Stomach (tissue), 9 donors: ENCODE data around the gene CCDC149. TPM values are rescaled to one million over a fixed set of nuclear protein-coding genes. Genes with fewer than 3 reads are reported as not detected.

Experiments used
- DNase-seq, 2 donors: peaks; one replicate each; pipeline versions ENCODE4 v3.0.0 to v3.0.0-alpha.2; 2013 to 2019
- H3K27ac ChIP-seq, 5 donors: fragments of 200-600 bp in 4 of 5; sonication (generic) in 4 of 5; one replicate each; pipeline ENCODE4 v1.5.1; 2013 to 2019; ENCODE audit warnings: mild to moderate bottlenecking in 1 of 5, moderate library complexity in 1 of 5
- H3K27me3 ChIP-seq, 3 donors: fragments of 200-600 bp; sonication (generic); one replicate each; pipeline ENCODE4 v1.5.1; 2017 to 2019; ENCODE audit warnings: mixed run types in 1 of 3
- H3K36me3 ChIP-seq, 4 donors: fragments of 200-600 bp; sonication (generic); 1 replicate in 3 of 4; 2 replicates in 1 of 4; pipeline ENCODE4 v1.5.1; 2016 to 2019
- H3K4me1 ChIP-seq, 4 donors: fragments of 200-600 bp; sonication (generic); one replicate each; pipeline ENCODE4 v1.5.1; 2016 to 2019
- H3K4me3 ChIP-seq, 4 donors: fragments of 200-600 bp; sonication (generic) in 3 of 4; one replicate each; pipeline ENCODE4 v1.5.1; 2016 to 2019; ENCODE audit warnings: mild to moderate bottlenecking in 1 of 4
- H3K9me3 ChIP-seq, 4 donors: fragments of 200-600 bp; sonication (generic); one replicate each; pipeline ENCODE4 v1.5.1; 2016 to 2019
- EP300 ChIP-seq: sonication (generic); formaldehyde crosslinking; IDR thresholded peaks from one replicate; pipeline ENCODE4 v1.6.1; 2017; ENCODE audit warnings: antibody characterized with exemption
- POLR2A ChIP-seq, 4 donors: fragments of 450-650 bp; IDR thresholded peaks; one replicate each; pipeline ENCODE4 v1.6.1; 2016; ENCODE audit warnings: antibody characterized with exemption in 4 of 4, control low read depth in 2 of 4, mild to moderate bottlenecking in 1 of 4, moderate library complexity in 1 of 4
- POLR2AphosphoS5 ChIP-seq, 3 donors: sonication (generic); formaldehyde crosslinking; IDR thresholded peaks; one replicate each; pipeline ENCODE4 v1.6.1; 2016; ENCODE audit warnings: antibody characterized with exemption in 3 of 3
- WGBS, 5 donors: extraction: QIAGEN DNeasy Blood & Tissue Kit in 3 of 5; methylation state at CpG; one replicate each; pipeline versions ENCODE4 v1.1.5 to v1.1.7; 2013 to 2018; 5-methylcytosine and 5-hydroxymethylcytosine counted together
- intact Hi-C: fragments of 100-400 bp; cut with DNase I; formaldehyde crosslinking; loops from one replicate; pipeline ENCODE4 v1.15.1; 2023; ENCODE audit warnings: low total_unique reads
- polyA plus RNA-seq, 3 donors: library from polyadenylated mRNA; stranded (reverse); fragments of 200-250 nt; gene quantifications; one replicate each; pipeline ENCODE4 v1.2.3, GENCODE V29; 2013
- total RNA-seq, 5 donors: library from RNA; depleted of rRNA; stranded (reverse); fragments of >200 nt; gene quantifications; one replicate each; pipeline versions ENCODE4 v1.1.0 to v1.2.3, GENCODE V29; 2014 to 2016
- TF ChIP-seq, protein P1 (sequence below), 7 experiments: fragments of 450-650 bp in 4 of 7; fragments of 200-600 bp in 3 of 7; sonication (generic) in 3 of 7; IDR thresholded peaks; one replicate each; pipeline ENCODE4 v1.5.1; 2016 to 2019; ENCODE audit warnings: antibody characterized with exemption in 7 of 7, control low read depth in 2 of 7, mild to moderate bottlenecking in 1 of 7
- donor health status: healthy with polysubstance abuse.
- donor health status: Bipolar disorder and iron deficiency.
- donor health status: healthy.

The CCDC149 gene
- total and polyA plus RNA-seq, 8 donors: 7.0 to 70.6 (median 16.9) TPM

DNA sequence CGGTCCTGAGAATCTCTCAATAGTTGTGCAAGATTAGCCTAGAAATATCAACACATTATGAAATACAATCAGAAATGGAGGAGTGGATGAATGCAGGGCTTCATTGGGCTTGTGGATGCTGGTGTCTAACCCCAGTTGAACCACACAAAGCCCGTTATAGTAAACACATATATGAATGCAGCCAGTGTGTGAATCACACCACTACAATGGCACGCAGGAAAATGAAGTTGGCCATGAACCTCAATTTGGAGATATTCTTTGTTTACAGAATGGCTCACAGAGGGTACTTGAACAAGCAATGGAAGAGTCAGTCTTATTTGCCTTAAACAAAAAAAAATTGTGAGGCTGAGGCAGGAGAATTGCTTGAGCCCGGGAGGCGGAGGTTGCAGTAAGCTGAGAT, 59.7 kb downstream of the CCDC149 start:
- H3K9me3 ChIP-seq: no peaks in the 10 kb centered on the region
- H3K4me1 ChIP-seq: peaks cover 0 to 55% (median 23%) of the 10 kb centered on the region in 4 donors
- peaks cover 0 to 11% (median 7%) of the 10 kb centered on the region in 4 donors for H3K36me3 ChIP-seq
- DNase-seq: no peak
- intact Hi-C loops: no loop called here
- no peak overlapping the region for H3K4me3 ChIP-seq
- TF ChIP-seq POLR2A (IDR thresholded peaks at IDR 0.05) (no peak), POLR2AphosphoS5 (IDR thresholded peaks at IDR 0.05) (peak in 1 of 3 donors; percentile 34)
- WGBS, 5 donors: 72 to 87% (median 82%) methylated on average over 5 of the region's 5 CpGs
- H3K27me3 ChIP-seq: no peaks in the 10 kb centered on the region
- peak overlapping the region in 1 of 5 donors; percentile 51 for H3K27ac ChIP-seq

DNA sequence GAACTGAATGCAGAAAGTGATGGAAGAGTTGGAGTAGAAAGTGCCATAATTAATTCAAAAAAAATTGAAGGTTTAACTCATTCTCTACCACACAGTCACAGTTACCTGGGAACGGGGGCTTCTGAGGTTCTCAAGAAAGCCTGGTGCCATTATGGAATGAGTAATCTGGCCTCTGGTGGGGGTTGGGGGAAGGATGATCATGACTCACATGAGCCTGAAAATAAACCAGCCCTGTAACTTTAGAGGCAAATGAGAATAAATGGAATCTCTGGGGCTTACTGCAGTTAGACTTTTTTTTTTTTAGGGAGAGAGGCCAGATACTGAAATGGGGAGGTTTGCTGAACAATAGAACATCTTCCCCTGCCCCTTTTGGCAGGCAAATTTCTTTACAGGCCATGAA, 62.2 kb downstream of the CCDC149 start:
- peaks cover 0 to 37% (median 17%) of the 10 kb centered on the region in 4 donors for H3K4me1 ChIP-seq
- no peaks in the 10 kb centered on the region for H3K9me3 ChIP-seq
- peak in 1 of 2 donors; percentile 28 for DNase-seq
- H3K27me3 ChIP-seq: no peaks in the 10 kb centered on the region
- no peak for TF ChIP-seq POLR2A (IDR thresholded peaks at IDR 0.05)
- TF ChIP-seq, protein P1, sequence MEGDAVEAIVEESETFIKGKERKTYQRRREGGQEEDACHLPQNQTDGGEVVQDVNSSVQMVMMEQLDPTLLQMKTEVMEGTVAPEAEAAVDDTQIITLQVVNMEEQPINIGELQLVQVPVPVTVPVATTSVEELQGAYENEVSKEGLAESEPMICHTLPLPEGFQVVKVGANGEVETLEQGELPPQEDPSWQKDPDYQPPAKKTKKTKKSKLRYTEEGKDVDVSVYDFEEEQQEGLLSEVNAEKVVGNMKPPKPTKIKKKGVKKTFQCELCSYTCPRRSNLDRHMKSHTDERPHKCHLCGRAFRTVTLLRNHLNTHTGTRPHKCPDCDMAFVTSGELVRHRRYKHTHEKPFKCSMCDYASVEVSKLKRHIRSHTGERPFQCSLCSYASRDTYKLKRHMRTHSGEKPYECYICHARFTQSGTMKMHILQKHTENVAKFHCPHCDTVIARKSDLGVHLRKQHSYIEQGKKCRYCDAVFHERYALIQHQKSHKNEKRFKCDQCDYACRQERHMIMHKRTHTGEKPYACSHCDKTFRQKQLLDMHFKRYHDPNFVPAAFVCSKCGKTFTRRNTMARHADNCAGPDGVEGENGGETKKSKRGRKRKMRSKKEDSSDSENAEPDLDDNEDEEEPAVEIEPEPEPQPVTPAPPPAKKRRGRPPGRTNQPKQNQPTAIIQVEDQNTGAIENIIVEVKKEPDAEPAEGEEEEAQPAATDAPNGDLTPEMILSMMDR (IDR thresholded peaks at IDR 0.05): no peak
- peak in 2 of 3 donors; percentile 10 to 21 for TF ChIP-seq POLR2AphosphoS5 (IDR thresholded peaks at IDR 0.05)
- no peak overlapping the region for H3K4me3 ChIP-seq
- peaks cover 0 to 19% (median 7%) of the 10 kb centered on the region in 4 donors for H3K36me3 ChIP-seq
- 73 to 93% (median 81%) methylated on average over 1 of the region's 1 CpG for WGBS, 5 donors
- intact Hi-C loops: no loop called here
- peak overlapping the region in 3 of 5 donors; percentile 41 to 69 (median 66) for H3K27ac ChIP-seq

DNA sequence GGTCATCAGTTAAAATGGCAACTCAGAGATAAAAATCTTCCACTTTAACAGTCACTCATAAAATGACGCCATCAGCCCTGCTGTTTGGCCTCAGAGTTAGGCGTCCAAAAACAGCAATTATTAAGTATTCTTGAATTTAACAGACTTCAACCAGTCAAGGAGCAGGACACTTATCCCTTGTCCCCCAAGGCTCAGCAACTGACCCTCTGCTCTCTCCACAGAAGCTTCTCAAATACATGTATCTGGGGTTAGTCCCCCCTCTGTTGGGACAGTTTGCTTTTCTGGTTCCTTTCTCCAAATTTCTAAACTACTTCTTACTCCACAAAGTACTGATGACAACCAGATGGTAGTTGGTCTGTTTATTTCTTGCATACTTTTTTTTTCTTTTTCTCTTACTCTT, 63.1 kb downstream of the CCDC149 start:
- DNase-seq: peak in 1 of 2 donors; percentile 31
- Histone ChIP-seq H3K4me1 (peaks cover 0 to 37% (median 17%) of the 10 kb centered on the region in 4 donors), H3K36me3 (peaks cover 0 to 19% (median 7%) of the 10 kb centered on the region in 4 donors), H3K4me3 (no peak overlapping the region), H3K27me3 (no peaks in the 10 kb centered on the region), H3K9me3 (no peaks in the 10 kb centered on the region), H3K27ac (peak overlapping the region in 3 of 5 donors; percentile 41 to 69 (median 66))
- intact Hi-C loops: no loop called here
- 66 to 95% (median 84%) methylated on average over 2 of the region's 2 CpGs for WGBS, 5 donors
- TF ChIP-seq POLR2AphosphoS5 (IDR thresholded peaks at IDR 0.05) (no peak), POLR2A (IDR thresholded peaks at IDR 0.05) (no peak), EP300 (no peak)
- TF ChIP-seq, protein P1 (IDR thresholded peaks at IDR 0.05): no peak

DNA sequence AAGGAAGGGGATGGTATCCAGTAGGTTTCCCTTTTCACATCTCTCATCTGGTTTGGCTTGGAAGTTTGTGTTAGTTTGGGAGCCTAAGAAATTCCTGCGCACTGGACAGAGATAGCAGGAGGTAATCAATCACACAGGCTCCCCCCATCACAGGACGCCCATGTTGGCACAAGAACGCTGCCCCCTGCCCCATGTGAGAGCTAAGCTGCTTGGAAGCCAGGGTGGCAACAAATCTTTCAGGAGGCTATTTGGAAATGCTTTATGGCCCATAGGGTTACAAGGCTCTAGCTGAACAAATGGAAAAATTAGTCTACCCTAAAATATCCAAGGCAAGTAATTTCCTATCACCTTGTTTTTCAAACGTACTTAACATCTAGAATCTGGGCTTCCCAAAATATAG, 63.5 kb downstream of the CCDC149 start:
- peaks cover 0 to 37% (median 17%) of the 10 kb centered on the region in 4 donors for H3K4me1 ChIP-seq
- 73 to 90% (median 83%) methylated on average over 4 of the region's 4 CpGs for WGBS, 5 donors
- no peaks in the 10 kb centered on the region for H3K27me3 ChIP-seq
- no peaks in the 10 kb centered on the region for H3K9me3 ChIP-seq
- peak overlapping the region in 3 of 5 donors; percentile 41 to 69 (median 66) for H3K27ac ChIP-seq
- intact Hi-C loops: no loop called here
- DNase-seq: no peak
- H3K4me3 ChIP-seq: no peak overlapping the region
- H3K36me3 ChIP-seq: peaks cover 0 to 19% (median 7%) of the 10 kb centered on the region in 4 donors
- TF ChIP-seq EP300: no peak
- TF ChIP-seq POLR2AphosphoS5 (IDR thresholded peaks at IDR 0.05): no peak
- TF ChIP-seq POLR2A (IDR thresholded peaks at IDR 0.05): no peak
- TF ChIP-seq, protein P1 (IDR thresholded peaks at IDR 0.05): no peak

DNA sequence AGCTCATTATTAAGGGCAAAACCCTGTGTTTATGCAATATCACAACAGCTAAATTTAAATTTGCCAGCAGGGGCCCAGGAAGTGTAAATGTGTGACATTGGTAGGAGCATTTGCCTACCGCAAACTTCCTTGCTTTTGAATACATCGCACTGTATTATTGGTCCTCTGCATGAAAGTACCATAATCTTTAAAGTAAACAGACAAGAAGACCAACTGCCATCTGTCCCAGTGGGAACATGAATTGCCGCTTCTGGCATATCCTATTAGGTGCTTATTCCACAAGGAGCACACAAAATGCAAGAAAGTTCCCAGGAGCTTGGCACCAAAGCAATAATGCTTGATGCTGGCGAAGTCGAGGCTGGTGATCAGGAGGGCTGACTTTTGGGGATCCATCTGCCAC, 66.1 kb downstream of the CCDC149 start:
- Histone ChIP-seq H3K27me3 (no peaks in the 10 kb centered on the region), H3K36me3 (peaks cover 0 to 19% (median 7%) of the 10 kb centered on the region in 4 donors), H3K27ac (no peak overlapping the region), H3K4me3 (no peak overlapping the region), H3K9me3 (no peaks in the 10 kb centered on the region), H3K4me1 (peaks cover 0 to 39% (median 16%) of the 10 kb centered on the region in 4 donors)
- TF ChIP-seq, protein P1 (IDR thresholded peaks at IDR 0.05): no peak
- TF ChIP-seq POLR2A (IDR thresholded peaks at IDR 0.05): no peak
- no peak for TF ChIP-seq EP300
- TF ChIP-seq POLR2AphosphoS5 (IDR thresholded peaks at IDR 0.05): no peak
- intact Hi-C loops: no loop called here
- no peak for DNase-seq
- WGBS, 5 donors: 78 to 97% (median 91%) methylated on average over 5 of the region's 5 CpGs
